Thymus (tissue), 11 donors: Measurements from ENCODE around the gene BRS3. TPM values are rescaled to one million over a fixed set of nuclear protein-coding genes. Genes with fewer than 3 reads are reported as not detected.

Experiments
- DNase-seq, 9 donors: peaks; one replicate each; pipeline ENCODE4 v3.0.0-alpha.2; 2013; ENCODE audit warnings: low spot score in 9 of 9, low read depth in 6 of 9, missing footprints in 1 of 9
- H3K27ac ChIP-seq, 2 donors: one replicate each; pipeline ENCODE4 v1.5.1; 2013; ENCODE audit warnings: control low read depth in 1 of 2, low read depth in 1 of 2, low read length in 1 of 2, mild to moderate bottlenecking in 1 of 2, moderate library complexity in 1 of 2
- H3K27me3 ChIP-seq, 2 donors: one replicate each; pipeline ENCODE4 v1.5.1; 2013; ENCODE audit warnings: low read length in 1 of 2; ENCODE audit not compliant: control insufficient read depth in 2 of 2, insufficient read depth in 1 of 2
- H3K36me3 ChIP-seq, 2 donors: one replicate each; pipeline ENCODE4 v1.5.1; 2013; ENCODE audit warnings: low read length in 1 of 2, mild to moderate bottlenecking in 1 of 2, moderate library complexity in 1 of 2; ENCODE audit not compliant: control insufficient read depth in 2 of 2, insufficient read depth in 2 of 2
- H3K4me1 ChIP-seq, 2 donors: one replicate each; pipeline ENCODE4 v1.5.1; 2013; ENCODE audit warnings: low read length in 2 of 2; ENCODE audit not compliant: control insufficient read depth in 2 of 2, insufficient read depth in 2 of 2
- H3K4me3 ChIP-seq, 2 donors: one replicate each; pipeline ENCODE4 v1.5.1; 2013; ENCODE audit warnings: low read length in 2 of 2, control low read depth in 1 of 2, mild to moderate bottlenecking in 1 of 2
- H3K9me3 ChIP-seq, 2 donors: one replicate each; pipeline ENCODE4 v1.5.1; 2013; ENCODE audit warnings: low read length in 1 of 2, mild to moderate bottlenecking in 1 of 2; ENCODE audit not compliant: control insufficient read depth in 2 of 2, insufficient read depth in 1 of 2
- WGBS: extraction: QIAGEN DNeasy Blood & Tissue Kit; methylation state at CpG from one replicate; pipeline ENCODE4 v1.1.7; 2013; 5-methylcytosine and 5-hydroxymethylcytosine counted together
- polyA plus RNA-seq: library from polyadenylated mRNA; stranded (reverse); fragments of 200-250 nt; gene quantifications from one replicate; pipeline ENCODE4 v1.2.3, GENCODE V29; 2013
- total RNA-seq: library from RNA; stranded (reverse); fragments of 120-200 nt; gene quantifications from one replicate; pipeline ENCODE4 v1.2.4, GENCODE V29; 2013
- donor health status: healthy.

The BRS3 gene
- total and polyA plus RNA-seq, 2 donors, result 0.05 to 0.27 TPM

- DNase-seq, result no peak
- 96% methylated on average over 5 of the region's 5 CpGs for WGBS
- Histone ChIP-seq H3K27ac (no peak overlapping the region), H3K4me3 (no peak overlapping the region), H3K36me3 (no peaks in the 10 kb centered on the region), H3K4me1 (no peaks in the 10 kb centered on the region), H3K27me3 (no peaks in the 10 kb centered on the region), H3K9me3 (no peaks in the 10 kb centered on the region)
Measured at GRCh38 chrX:136519069-136519468, 31.3 kb downstream of the BRS3 start.

GRCh38 chrX:136523770-136524169, 36.0 kb downstream of the BRS3 start:
- no peaks in the 10 kb centered on the region for H3K9me3 ChIP-seq
- DNase-seq, result no peak
- no peak overlapping the region for H3K4me3 ChIP-seq
- H3K27me3 ChIP-seq, result no peaks in the 10 kb centered on the region
- no peak overlapping the region for H3K27ac ChIP-seq
- no peaks in the 10 kb centered on the region for H3K36me3 ChIP-seq
- no peaks in the 10 kb centered on the region for H3K4me1 ChIP-seq

GRCh38 chrX:136525738-136526606, 38.2 kb downstream of the BRS3 start:
- WGBS, result 81% methylated on average over 2 of the region's 2 CpGs
- DNase-seq, result no peak

GRCh38 chrX:136528645-136529315, 41.0 kb downstream of the BRS3 start:
- no peak overlapping the region for H3K27ac ChIP-seq
- 95% methylated on average over 8 of the region's 8 CpGs for WGBS
- H3K36me3 ChIP-seq, result no peaks in the 10 kb centered on the region

More at GRCh38 chrX:136525738-136526606, 38.2 kb downstream of the BRS3 start:
- Histone ChIP-seq H3K9me3 (no peaks in the 10 kb centered on the region), H3K4me1 (no peaks in the 10 kb centered on the region), H3K4me3 (no peak overlapping the region), H3K27me3 (no peaks in the 10 kb centered on the region), H3K36me3 (no peaks in the 10 kb centered on the region), H3K27ac (no peak overlapping the region)

GRCh38 chrX:136529795-136530194, 42.0 kb downstream of the BRS3 start:
- Histone ChIP-seq H3K27me3 (no peaks in the 10 kb centered on the region), H3K27ac (no peak overlapping the region), H3K36me3 (no peaks in the 10 kb centered on the region), H3K9me3 (no peaks in the 10 kb centered on the region), H3K4me1 (no peaks in the 10 kb centered on the region), H3K4me3 (no peak overlapping the region)
- no peak for DNase-seq
- 59% methylated on average over 2 of the region's 2 CpGs for WGBS

More at GRCh38 chrX:136528645-136529315, 41.0 kb downstream of the BRS3 start:
- Histone ChIP-seq H3K4me1 (no peaks in the 10 kb centered on the region), H3K9me3 (no peaks in the 10 kb centered on the region), H3K4me3 (no peak overlapping the region), H3K27me3 (no peaks in the 10 kb centered on the region)
- no peak for DNase-seq

GRCh38 chrX:136531951-136532350, 44.2 kb downstream of the BRS3 start, which contains the start of gene VGLL1:
TSS of gene VGLL1 (plus strand) at chrX:136532215. CDS start at chrX:136536021, 3,806 bp downstream.
- no peaks in the 10 kb centered on the region for H3K36me3 ChIP-seq
- no peak within 1 kb of the TSS for H3K4me3 ChIP-seq
- H3K27ac ChIP-seq, result no peak within 1 kb of the TSS
- 89% methylated on average over 3 of the region's 3 CpGs for whole genome bisulfite sequencing
- H3K9me3 ChIP-seq, result no peaks in the 10 kb centered on the region
- H3K4me1 ChIP-seq, result no peaks in the 10 kb centered on the region
- no peaks in the 10 kb centered on the region for H3K27me3 ChIP-seq
- DNase-seq, result no peak

- WGBS, result 98% methylated on average over 2 of the region's 2 CpGs
- H3K27ac ChIP-seq, result no peak overlapping the region
- DNase-seq, result no peak
Measured at GRCh38 chrX:136534131-136534530, 46.4 kb downstream of the BRS3 start.

GRCh38 chrX:136538811-136539210, 51.1 kb downstream of the BRS3 start:
- no peak for DNase-seq
- 96% methylated on average over 2 of the region's 2 CpGs for whole genome bisulfite sequencing
- Histone ChIP-seq H3K9me3 (no peaks in the 10 kb centered on the region), H3K4me1 (no peaks in the 10 kb centered on the region), H3K4me3 (no peak overlapping the region), H3K27me3 (no peaks in the 10 kb centered on the region), H3K36me3 (no peaks in the 10 kb centered on the region), H3K27ac (no peak overlapping the region)

More at GRCh38 chrX:136534131-136534530, 46.4 kb downstream of the BRS3 start:
- no peaks in the 10 kb centered on the region for H3K27me3 ChIP-seq
- H3K4me3 ChIP-seq, result no peak overlapping the region
- H3K36me3 ChIP-seq, result no peaks in the 10 kb centered on the region
- no peaks in the 10 kb centered on the region for H3K4me1 ChIP-seq
- no peaks in the 10 kb centered on the region for H3K9me3 ChIP-seq

GRCh38 chrX:136540226-136540625, 52.5 kb downstream of the BRS3 start:
- H3K4me3 ChIP-seq, result no peak overlapping the region
- no peak for DNase-seq
- no peaks in the 10 kb centered on the region for H3K27me3 ChIP-seq
- 97% methylated on average over 5 of the region's 5 CpGs for WGBS
- H3K9me3 ChIP-seq, result no peaks in the 10 kb centered on the region
- H3K4me1 ChIP-seq, result no peaks in the 10 kb centered on the region
- no peak overlapping the region for H3K27ac ChIP-seq
- no peaks in the 10 kb centered on the region for H3K36me3 ChIP-seq
